Mesendoderm (in vitro differentiated cells): Measurements from ENCODE around the gene TPRG1.

Source experiments
- DNase-seq: peaks from one replicate; pipeline ENCODE4 v3.0.0; 2013
- H2AK5ac ChIP-seq: 2 replicates; pipeline ENCODE4 v1.6.1; 2013; ENCODE audit warnings: low read length, inconsistent platforms
- H2BK120ac ChIP-seq: 2 replicates; pipeline ENCODE4 v1.6.1; 2013; ENCODE audit warnings: low read depth, mild to moderate bottlenecking, low read length, moderate library complexity, mixed read lengths
- H2BK15ac ChIP-seq: replicated peaks from 2 replicates; pipeline ENCODE4 v1.6.1; 2013; ENCODE audit warnings: low read depth, mild to moderate bottlenecking, moderate library complexity
- H2BK5ac ChIP-seq: 2 replicates; pipeline ENCODE4 v1.6.1; 2013; ENCODE audit warnings: low read length, inconsistent platforms
- H3K18ac ChIP-seq: 2 replicates; pipeline ENCODE4 v1.6.1; 2013; ENCODE audit warnings: mild to moderate bottlenecking, low read length, mixed read lengths
- H3K23ac ChIP-seq: one replicate; pipeline ENCODE4 v1.6.1; 2013; ENCODE audit warnings: low read length
- H3K27ac ChIP-seq: 2 replicates; pipeline ENCODE4 v1.5.1; 2013; ENCODE audit warnings: low read depth, mild to moderate bottlenecking, inconsistent platforms, low read length, moderate library complexity
- H3K27me3 ChIP-seq: 2 replicates; pipeline ENCODE4 v1.6.1; 2013; ENCODE audit warnings: low read length, control low read depth, mild to moderate bottlenecking, inconsistent platforms; ENCODE audit not compliant: insufficient read depth, poor library complexity
- H3K36me3 ChIP-seq: 2 replicates; pipeline ENCODE4 v1.6.1; 2013; ENCODE audit warnings: low read length, inconsistent platforms; ENCODE audit not compliant: control insufficient read depth, insufficient read depth
- H3K4ac ChIP-seq: one replicate; pipeline ENCODE4 v1.6.1; 2013; ENCODE audit warnings: low read depth, mild to moderate bottlenecking, low read length, moderate library complexity
- H3K4me1 ChIP-seq: 2 replicates; pipeline ENCODE4 v1.6.1; 2013; ENCODE audit warnings: low read depth, low read length, inconsistent platforms; ENCODE audit not compliant: control insufficient read depth
- H3K4me2 ChIP-seq: 2 replicates; pipeline ENCODE4 v1.6.1; 2013; ENCODE audit warnings: low read length
- H3K4me3 ChIP-seq: 2 replicates; pipeline ENCODE4 v1.5.1; 2013; ENCODE audit warnings: mild to moderate bottlenecking, low read length
- H3K56ac ChIP-seq: one replicate; pipeline ENCODE4 v1.6.1; 2013; ENCODE audit warnings: low read length
- H3K79me1 ChIP-seq: 2 replicates; pipeline ENCODE4 v1.6.1; 2013; ENCODE audit warnings: low read length, inconsistent platforms
- H3K79me2 ChIP-seq: 2 replicates; pipeline ENCODE4 v1.6.1; 2013; ENCODE audit warnings: mild to moderate bottlenecking, low read length; ENCODE audit not compliant: control insufficient read depth, insufficient read depth
- H3K9ac ChIP-seq: 2 replicates; pipeline ENCODE4 v1.6.1; 2013; ENCODE audit warnings: low read length, inconsistent platforms
- H4K5ac ChIP-seq: one replicate; pipeline ENCODE4 v1.6.1; 2013; ENCODE audit warnings: low read length
- H4K8ac ChIP-seq: one replicate; pipeline ENCODE4 v1.6.1; 2013; ENCODE audit warnings: low read depth, mild to moderate bottlenecking, control low read depth, low read length, moderate library complexity
- WGBS: extraction: QIAGEN DNeasy Blood & Tissue Kit; methylation state at CpG from one replicate; pipeline ENCODE4 v1.1.7; 2013; ENCODE audit warnings: low lambda C conversion rate, missing lambda C conversion rate; ENCODE audit not compliant: insufficient coverage; ENCODE audit errors: extremely low coverage; 5-methylcytosine and 5-hydroxymethylcytosine counted together

The TPRG1 gene

DNA sequence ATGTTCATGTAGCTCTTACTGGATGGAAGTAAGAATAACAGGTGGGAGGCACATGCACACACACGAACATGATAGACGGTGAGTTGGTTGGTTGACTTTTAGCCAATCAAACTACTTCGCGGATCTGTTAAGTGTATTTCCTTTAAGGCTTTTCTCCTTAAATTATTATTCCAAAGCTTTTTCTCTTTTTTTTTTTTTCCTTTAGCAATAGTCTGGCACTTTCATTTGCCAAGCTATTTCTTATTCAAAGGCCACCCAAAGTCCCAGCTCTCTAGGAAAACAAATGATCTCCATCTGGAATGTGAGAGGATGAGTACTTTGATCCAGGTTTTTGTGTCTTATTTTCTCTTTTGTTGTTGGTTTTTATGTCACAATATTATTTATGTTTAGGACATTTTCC, 141.1 kb downstream of the TPRG1 start:
- no peak overlapping the region for H3K9ac ChIP-seq
- H3K23ac ChIP-seq: no peak overlapping the region
- no peak overlapping the region for H4K8ac ChIP-seq
- no peak overlapping the region for H2AK5ac ChIP-seq
- no peak overlapping the region for H3K27ac ChIP-seq
- H3K27me3 ChIP-seq: no peaks in the 10 kb centered on the region
- no peak overlapping the region for H2BK5ac ChIP-seq
- H4K5ac ChIP-seq: no peak overlapping the region
- no peaks in the 10 kb centered on the region for H3K36me3 ChIP-seq
- H3K18ac ChIP-seq: no peak overlapping the region
- no peak for DNase-seq
- H3K4ac ChIP-seq: no peak overlapping the region
- H3K79me2 ChIP-seq: no peaks in the 10 kb centered on the region
- H2BK120ac ChIP-seq: no peak overlapping the region
- no peaks in the 10 kb centered on the region for H3K79me1 ChIP-seq
- no peaks in the 10 kb centered on the region for H3K4me1 ChIP-seq
- no peak overlapping the region for H3K4me3 ChIP-seq
- H3K4me2 ChIP-seq: no peak overlapping the region
- no CpG with 5 or more reads among the region's 4 CpGs for WGBS
- H3K56ac ChIP-seq: no peak overlapping the region
- no peak overlapping the region for H2BK15ac ChIP-seq

DNA sequence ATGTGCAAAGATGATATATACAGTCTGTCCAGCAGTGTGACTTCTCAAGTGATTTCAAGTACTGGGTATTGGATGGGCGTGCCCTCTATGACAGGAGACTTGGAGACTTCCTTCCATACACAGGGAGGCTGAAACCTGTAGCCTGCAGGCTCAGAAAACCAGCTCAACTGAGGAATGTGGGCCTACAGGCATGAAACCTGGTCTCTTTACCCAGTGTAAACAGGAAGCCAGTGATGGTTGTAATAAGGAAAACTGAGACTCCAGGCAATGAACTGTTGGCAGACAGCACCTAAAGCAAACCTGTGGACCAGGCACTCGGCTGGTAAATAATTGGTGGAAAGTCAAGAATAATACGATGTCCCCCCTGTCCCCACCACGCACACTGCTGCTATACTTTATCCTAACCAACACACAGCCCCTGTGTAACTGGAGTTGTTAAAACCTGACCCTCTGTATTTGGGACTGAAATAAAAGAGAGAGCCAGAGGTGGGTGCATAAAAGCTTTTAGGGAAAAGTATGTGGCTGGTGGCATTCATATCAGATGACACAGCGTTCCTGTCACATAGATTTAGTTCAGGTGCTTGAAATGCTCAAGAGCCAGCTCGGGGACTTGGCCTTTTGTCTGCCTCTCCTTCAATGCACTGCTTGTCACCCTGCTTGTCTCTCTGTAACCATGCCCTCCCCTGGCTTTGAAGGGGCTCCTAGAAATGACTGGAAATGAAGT, 144.7 kb downstream of the TPRG1 start:
- H3K9ac ChIP-seq: no peak overlapping the region
- no peak overlapping the region for H2BK120ac ChIP-seq
- no peaks in the 10 kb centered on the region for H3K36me3 ChIP-seq
- H3K4ac ChIP-seq: no peak overlapping the region
- no peaks in the 10 kb centered on the region for H3K79me2 ChIP-seq
- no peak overlapping the region for H3K4me3 ChIP-seq
- peak; percentile 85 for DNase-seq
- no peaks in the 10 kb centered on the region for H3K4me1 ChIP-seq
- H2BK15ac ChIP-seq: no peak overlapping the region
- no CpG with 5 or more reads among the region's 6 CpGs for WGBS
- no peak overlapping the region for H3K18ac ChIP-seq
- no peak overlapping the region for H4K5ac ChIP-seq
- no peak overlapping the region for H2BK5ac ChIP-seq
- H3K27me3 ChIP-seq: no peaks in the 10 kb centered on the region
- no peak overlapping the region for H2AK5ac ChIP-seq
- H3K79me1 ChIP-seq: no peaks in the 10 kb centered on the region
- H3K4me2 ChIP-seq: no peak overlapping the region
- no peak overlapping the region for H3K27ac ChIP-seq
- no peak overlapping the region for H3K23ac ChIP-seq
- no peak overlapping the region for H4K8ac ChIP-seq
- no peak overlapping the region for H3K56ac ChIP-seq

DNA sequence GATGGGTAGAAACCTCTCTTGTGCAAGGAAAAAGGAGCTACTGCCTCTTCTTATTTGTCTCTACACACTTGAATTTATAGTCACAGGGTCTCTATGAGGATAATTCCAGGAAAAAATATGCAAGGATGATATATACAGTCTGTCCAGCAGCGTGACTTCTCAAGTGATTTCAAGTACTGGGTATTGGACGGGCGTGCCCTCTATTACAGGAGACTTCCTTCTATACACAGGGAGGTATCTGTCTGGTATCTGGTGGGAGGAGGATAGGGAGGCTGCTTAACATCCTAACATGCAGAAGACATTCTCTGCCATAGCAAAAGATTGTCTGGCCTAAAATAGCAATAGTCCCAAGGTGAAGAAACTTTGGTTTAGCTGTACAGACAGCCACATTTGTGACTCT, 146.1 kb downstream of the TPRG1 start:
- Histone ChIP-seq H3K27me3 (no peaks in the 10 kb centered on the region), H3K79me1 (no peaks in the 10 kb centered on the region), H2BK120ac (no peak overlapping the region), H3K4me1 (no peaks in the 10 kb centered on the region), H3K56ac (no peak overlapping the region), H3K36me3 (no peaks in the 10 kb centered on the region), H3K23ac (no peak overlapping the region), H3K9ac (no peak overlapping the region), H3K4me2 (no peak overlapping the region), H2BK5ac (no peak overlapping the region), H3K4me3 (no peak overlapping the region), H2AK5ac (no peak overlapping the region), H3K4ac (no peak overlapping the region), H4K8ac (no peak overlapping the region), H2BK15ac (no peak overlapping the region), H3K18ac (no peak overlapping the region), H3K27ac (no peak overlapping the region), H4K5ac (no peak overlapping the region), H3K79me2 (no peaks in the 10 kb centered on the region)
- WGBS: no CpG with 5 or more reads among the region's 3 CpGs
- no peak for DNase-seq

DNA sequence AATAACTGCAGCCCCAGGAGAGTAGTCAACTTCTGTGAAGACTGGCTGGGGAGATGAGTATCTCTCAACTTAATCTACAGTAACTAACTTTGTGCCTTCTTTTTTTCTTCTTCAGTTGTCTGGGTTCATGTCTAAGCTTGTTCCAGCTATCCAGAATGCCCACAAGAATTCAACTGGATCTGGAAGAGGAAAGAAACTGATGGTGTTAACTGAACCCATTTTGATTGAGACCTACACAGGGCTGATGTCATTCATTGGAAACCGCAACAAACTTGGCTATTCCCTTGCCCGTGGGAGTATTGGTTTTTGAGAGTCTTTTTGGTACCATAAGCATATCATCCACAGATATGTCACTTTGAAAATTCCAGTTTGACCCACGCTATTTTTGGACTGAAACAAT, 148.7 kb downstream of the TPRG1 start:
- Histone ChIP-seq H3K79me2 (no peaks in the 10 kb centered on the region), H3K4me2 (no peak overlapping the region), H3K27ac (no peak overlapping the region), H3K4me3 (no peak overlapping the region), H3K36me3 (no peaks in the 10 kb centered on the region), H2BK120ac (no peak overlapping the region), H3K79me1 (no peaks in the 10 kb centered on the region), H4K5ac (no peak overlapping the region), H2AK5ac (no peak overlapping the region), H3K4me1 (no peaks in the 10 kb centered on the region), H2BK5ac (no peak overlapping the region), H3K4ac (no peak overlapping the region), H4K8ac (no peak overlapping the region), H3K18ac (no peak overlapping the region), H3K27me3 (no peaks in the 10 kb centered on the region), H2BK15ac (no peak overlapping the region), H3K56ac (no peak overlapping the region), H3K23ac (no peak overlapping the region), H3K9ac (no peak overlapping the region)
- no peak for DNase-seq
- WGBS: no CpG with 5 or more reads among the region's 3 CpGs

DNA sequence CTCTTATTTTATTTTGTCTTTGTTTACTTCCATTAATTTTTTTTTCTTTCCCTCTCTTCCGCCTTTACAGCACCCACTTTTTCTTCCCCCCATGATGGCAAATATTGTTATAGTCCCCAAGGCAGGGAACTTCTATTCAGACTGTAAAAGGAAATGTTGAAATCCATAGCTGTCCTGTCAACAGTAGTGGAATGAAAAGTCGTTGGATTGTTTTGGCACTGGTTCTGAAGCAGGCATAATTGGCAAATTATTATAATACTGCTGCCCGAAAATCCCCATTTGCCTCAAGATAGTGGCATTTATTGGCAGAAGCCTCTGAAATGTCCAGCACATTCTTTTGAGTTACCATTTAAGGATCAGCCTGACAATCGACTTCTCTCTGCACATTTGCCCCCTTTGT, 150.6 kb downstream of the TPRG1 start:
- Histone ChIP-seq H3K9ac (no peak overlapping the region), H3K18ac (no peak overlapping the region), H3K79me2 (no peaks in the 10 kb centered on the region), H2AK5ac (no peak overlapping the region), H3K4ac (no peak overlapping the region), H3K27ac (no peak overlapping the region), H2BK120ac (no peak overlapping the region), H3K36me3 (no peaks in the 10 kb centered on the region), H4K5ac (no peak overlapping the region), H3K4me3 (no peak overlapping the region), H3K4me1 (no peaks in the 10 kb centered on the region), H2BK5ac (no peak overlapping the region), H3K27me3 (no peaks in the 10 kb centered on the region), H4K8ac (no peak overlapping the region), H3K56ac (no peak overlapping the region), H3K23ac (no peak overlapping the region), H3K79me1 (no peaks in the 10 kb centered on the region), H2BK15ac (no peak overlapping the region), H3K4me2 (no peak overlapping the region)
- no CpG with 5 or more reads among the region's 4 CpGs for WGBS
- no peak for DNase-seq

DNA sequence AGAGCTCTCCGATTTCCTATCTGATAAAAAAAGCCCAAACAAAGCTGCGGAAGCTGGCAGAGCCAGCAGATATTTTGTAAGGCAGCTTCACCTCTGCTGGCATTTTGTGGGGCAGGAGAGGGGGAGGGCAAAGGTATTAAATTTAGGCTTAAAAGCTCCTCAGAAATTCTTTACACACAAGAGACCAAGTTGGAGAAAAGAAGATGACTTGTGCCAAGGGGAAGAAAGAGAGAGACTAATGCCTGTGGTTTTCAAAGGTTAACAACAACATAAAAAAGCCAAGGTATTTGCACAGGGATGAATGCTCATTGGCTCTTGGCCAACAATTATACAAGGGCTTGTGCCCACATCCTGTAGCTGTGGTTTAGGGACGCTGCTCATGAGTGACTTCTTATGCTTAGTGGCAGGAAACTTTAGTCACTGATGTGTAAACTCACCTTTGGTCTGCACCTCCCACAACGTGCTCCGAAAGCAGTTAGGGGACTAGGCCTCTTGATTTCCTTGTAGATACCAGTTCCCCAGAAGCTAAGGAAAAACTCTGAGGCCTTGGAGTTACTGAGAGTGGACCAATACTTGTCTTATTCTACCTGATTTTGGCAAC, 152.9 kb downstream of the TPRG1 start:
- Histone ChIP-seq H3K4ac (no peak overlapping the region), H3K9ac (no peak overlapping the region), H3K79me2 (no peaks in the 10 kb centered on the region), H3K4me1 (no peaks in the 10 kb centered on the region), H3K23ac (no peak overlapping the region), H3K27ac (no peak overlapping the region), H3K4me2 (no peak overlapping the region), H3K56ac (no peak overlapping the region), H4K8ac (no peak overlapping the region), H3K18ac (no peak overlapping the region), H2BK15ac (no peak overlapping the region), H3K27me3 (no peaks in the 10 kb centered on the region), H3K79me1 (no peaks in the 10 kb centered on the region), H2BK120ac (no peak overlapping the region), H3K36me3 (no peaks in the 10 kb centered on the region), H2AK5ac (no peak overlapping the region), H2BK5ac (no peak overlapping the region), H3K4me3 (no peak overlapping the region), H4K5ac (no peak overlapping the region)
- WGBS: no CpG with 5 or more reads among the region's 5 CpGs
- no peak for DNase-seq
